Osteocyte (in vitro differentiated cells): ENCODE measurements around the gene EXOC7. TPM values are rescaled to one million over a fixed set of nuclear protein-coding genes. Genes with fewer than 3 reads are reported as not detected.

Experiments
- DNase-seq: peaks from one replicate; pipeline ENCODE4 v3.0.0; 2021; ENCODE audit warnings: mixed read lengths; ENCODE audit not compliant: unreplicated experiment; ENCODE audit errors: extremely low spot score
- H3K27ac Mint-ChIP-seq: one replicate; pipeline ENCODE4 v1.8.0; 2021; ENCODE audit warnings: mild to moderate bottlenecking, mixed read lengths; ENCODE audit not compliant: unreplicated experiment
- H3K27me3 Mint-ChIP-seq: one replicate; pipeline ENCODE4 v1.8.0; 2021; ENCODE audit warnings: mixed read lengths; ENCODE audit not compliant: unreplicated experiment
- H3K36me3 Mint-ChIP-seq: one replicate; pipeline ENCODE4 v1.8.0; 2021; ENCODE audit warnings: mixed read lengths; ENCODE audit not compliant: unreplicated experiment
- H3K4me1 Mint-ChIP-seq: one replicate; pipeline ENCODE4 v1.8.0; 2021; ENCODE audit warnings: mixed read lengths; ENCODE audit not compliant: unreplicated experiment
- H3K4me3 Mint-ChIP-seq: one replicate; pipeline ENCODE4 v1.8.0; 2021; ENCODE audit warnings: mild to moderate bottlenecking, moderate library complexity, mixed read lengths; ENCODE audit not compliant: unreplicated experiment
- H3K9me3 Mint-ChIP-seq: one replicate; pipeline ENCODE4 v1.8.0; 2021; ENCODE audit warnings: mixed read lengths; ENCODE audit not compliant: unreplicated experiment
- total RNA-seq: library from RNA; stranded (reverse); gene quantifications from 2 replicates; pipeline ENCODE4 v1.2.1, GENCODE V29; 2021
- TF ChIP-seq, protein P1 (sequence below): fragments of 200-600 bp; sonication (generic); IDR thresholded peaks from 2 replicates; pipeline ENCODE4 v1.5.0; 2021; ENCODE audit warnings: antibody characterized with exemption, mild to moderate bottlenecking, moderate library complexity

EXOC7 gene
- total RNA-seq, 1 donor from 2014 or later, result 158 TPM

DNA sequence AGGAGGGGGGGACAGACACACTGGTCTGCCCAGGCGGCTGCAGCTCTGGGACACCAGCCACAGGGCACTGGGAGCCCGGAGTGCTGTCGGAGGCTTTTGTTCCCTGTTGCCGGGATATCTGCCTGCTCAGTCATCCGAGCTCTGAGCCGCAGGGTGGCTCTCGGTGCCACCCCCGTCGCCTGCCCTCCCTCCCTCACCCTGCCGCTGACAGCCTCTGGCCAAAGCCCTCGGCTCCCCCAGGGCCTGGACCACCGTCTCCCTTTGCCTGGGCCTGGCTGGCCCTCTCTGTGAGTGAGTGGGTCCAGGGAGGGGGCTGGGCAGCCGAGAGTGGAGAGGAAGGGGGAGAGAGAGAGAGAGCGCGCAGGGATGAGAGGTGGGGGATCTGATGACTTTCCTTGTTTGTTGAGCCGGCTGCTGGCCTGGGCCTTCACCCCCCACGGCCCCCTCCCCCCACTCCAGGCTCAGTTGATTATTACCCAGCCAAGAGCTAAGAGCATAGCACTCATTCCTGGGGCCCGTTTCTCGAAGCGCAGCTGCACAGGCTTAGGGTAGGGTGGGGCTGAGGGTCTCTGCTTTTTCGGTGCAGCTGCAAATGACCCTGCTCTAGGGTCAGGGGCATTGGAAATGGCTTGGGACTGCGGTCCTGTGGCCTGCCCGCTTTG lies 34.8 kb upstream of the EXOC7 start:
- DNase-seq, result no peak
- TF ChIP-seq, protein P1, sequence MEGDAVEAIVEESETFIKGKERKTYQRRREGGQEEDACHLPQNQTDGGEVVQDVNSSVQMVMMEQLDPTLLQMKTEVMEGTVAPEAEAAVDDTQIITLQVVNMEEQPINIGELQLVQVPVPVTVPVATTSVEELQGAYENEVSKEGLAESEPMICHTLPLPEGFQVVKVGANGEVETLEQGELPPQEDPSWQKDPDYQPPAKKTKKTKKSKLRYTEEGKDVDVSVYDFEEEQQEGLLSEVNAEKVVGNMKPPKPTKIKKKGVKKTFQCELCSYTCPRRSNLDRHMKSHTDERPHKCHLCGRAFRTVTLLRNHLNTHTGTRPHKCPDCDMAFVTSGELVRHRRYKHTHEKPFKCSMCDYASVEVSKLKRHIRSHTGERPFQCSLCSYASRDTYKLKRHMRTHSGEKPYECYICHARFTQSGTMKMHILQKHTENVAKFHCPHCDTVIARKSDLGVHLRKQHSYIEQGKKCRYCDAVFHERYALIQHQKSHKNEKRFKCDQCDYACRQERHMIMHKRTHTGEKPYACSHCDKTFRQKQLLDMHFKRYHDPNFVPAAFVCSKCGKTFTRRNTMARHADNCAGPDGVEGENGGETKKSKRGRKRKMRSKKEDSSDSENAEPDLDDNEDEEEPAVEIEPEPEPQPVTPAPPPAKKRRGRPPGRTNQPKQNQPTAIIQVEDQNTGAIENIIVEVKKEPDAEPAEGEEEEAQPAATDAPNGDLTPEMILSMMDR, result no peak
- H3K27me3 Mint-ChIP-seq, result peaks cover 17% of the 10 kb centered on the region
- no peaks in the 10 kb centered on the region for H3K36me3 Mint-ChIP-seq
- peaks cover 13% of the 10 kb centered on the region for H3K4me1 Mint-ChIP-seq
- H3K9me3 Mint-ChIP-seq, result no peaks in the 10 kb centered on the region
- H3K4me3 Mint-ChIP-seq, result no peak overlapping the region
- H3K27ac Mint-ChIP-seq, result no peak overlapping the region

- peaks cover 13% of the 10 kb centered on the region for H3K4me1 Mint-ChIP-seq
- no peaks in the 10 kb centered on the region for H3K36me3 Mint-ChIP-seq
- H3K27ac Mint-ChIP-seq, result no peak overlapping the region
- H3K4me3 Mint-ChIP-seq, result no peak overlapping the region
- DNase-seq, result no peak
- no peaks in the 10 kb centered on the region for H3K9me3 Mint-ChIP-seq
- TF ChIP-seq, protein P1, result no peak
- H3K27me3 Mint-ChIP-seq, result peaks cover 17% of the 10 kb centered on the region
Measured at GRCh38 chr17:76137351-76138233, 34.0 kb upstream of the EXOC7 start.

DNA sequence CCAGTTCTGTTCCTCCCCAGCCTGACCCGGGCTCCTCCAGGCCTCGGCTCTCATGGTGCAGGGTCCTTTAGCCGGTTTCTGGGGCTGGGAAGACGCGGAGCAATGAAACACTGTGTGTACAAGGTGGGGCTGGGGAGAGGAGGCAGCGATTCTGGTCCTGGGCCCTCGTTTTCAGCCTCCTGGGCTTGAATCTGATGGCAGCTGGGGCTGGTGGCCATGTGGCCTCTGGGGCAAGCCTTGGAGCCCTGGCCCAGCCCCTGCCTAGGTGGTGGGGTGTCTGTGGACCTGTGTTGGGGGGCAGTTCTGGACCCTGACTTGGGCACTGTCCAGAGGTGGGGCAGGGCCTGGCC lies 33.4 kb upstream of the EXOC7 start:
- no peak for DNase-seq
- no peak overlapping the region for H3K4me3 Mint-ChIP-seq
- TF ChIP-seq, protein P1, result no peak
- no peaks in the 10 kb centered on the region for H3K9me3 Mint-ChIP-seq
- no peak overlapping the region for H3K27ac Mint-ChIP-seq
- no peaks in the 10 kb centered on the region for H3K36me3 Mint-ChIP-seq
- H3K4me1 Mint-ChIP-seq, result peaks cover 9% of the 10 kb centered on the region
- H3K27me3 Mint-ChIP-seq, result peaks cover 17% of the 10 kb centered on the region

- TF ChIP-seq, protein P1, result no peak
- no peak for DNase-seq
- Mint-ChIP-seq H3K36me3 (no peaks in the 10 kb centered on the region), H3K4me3 (no peak overlapping the region), H3K9me3 (no peaks in the 10 kb centered on the region), H3K27ac (no peak overlapping the region), H3K27me3 (peaks cover 21% of the 10 kb centered on the region), H3K4me1 (peaks cover 7% of the 10 kb centered on the region)
Measured at GRCh38 chr17:76136276-76137000, 32.9 kb upstream of the EXOC7 start.

DNA sequence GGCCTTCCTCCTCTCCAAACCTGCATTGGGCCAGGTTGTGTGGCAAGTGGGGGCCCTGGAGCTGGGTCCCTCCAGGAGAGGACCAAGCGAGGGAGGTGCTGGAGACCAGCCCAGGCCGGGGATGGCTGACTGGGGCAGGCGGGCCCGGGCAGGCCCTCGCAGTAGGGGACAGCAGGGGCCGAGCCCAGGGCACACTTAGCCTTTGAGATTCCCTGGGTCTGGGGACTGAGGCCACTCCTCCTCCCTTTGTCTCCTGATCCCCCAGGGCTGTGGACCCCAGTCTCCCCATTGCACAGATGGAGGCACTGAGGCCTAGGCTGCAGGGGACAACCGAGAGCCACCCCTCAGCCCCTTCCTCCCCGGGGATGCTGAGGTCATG lies 32.2 kb upstream of the EXOC7 start:
- H3K4me1 Mint-ChIP-seq, result peaks cover 7% of the 10 kb centered on the region
- TF ChIP-seq, protein P1, result no peak
- no peak overlapping the region for H3K27ac Mint-ChIP-seq
- H3K36me3 Mint-ChIP-seq, result no peaks in the 10 kb centered on the region
- H3K27me3 Mint-ChIP-seq, result peaks cover 25% of the 10 kb centered on the region
- no peak for DNase-seq
- no peaks in the 10 kb centered on the region for H3K9me3 Mint-ChIP-seq
- H3K4me3 Mint-ChIP-seq, result no peak overlapping the region
